ENCODE results near the gene GABRD. TPM values are rescaled to one million over a fixed set of nuclear protein-coding genes. Genes with fewer than 3 reads are reported as not detected.

GABRD gene
- total RNA-seq, 2 donors from 2014 or later = not detected

- no peak overlapping the region for H3K27ac ChIP-seq
- DNase-seq (ENCODE audit: low spot score) = no peak
- no peaks in the 10 kb centered on the region for H3K4me1 ChIP-seq
- H3K36me3 ChIP-seq = no peaks in the 10 kb centered on the region
- H3K9me3 ChIP-seq = peaks cover 0 to 17% of the 10 kb centered on the region in 2 donors
- no peak for TF ChIP-seq CTCF (IDR thresholded peaks at IDR 0.05)
- no peaks in the 10 kb centered on the region for H3K27me3 ChIP-seq
- H3K4me3 ChIP-seq = no peak overlapping the region
Observed at GRCh38 chr1:2076826-2077225, 57.7 kb downstream of the GABRD start.

- Histone ChIP-seq H3K4me1 (no peaks in the 10 kb centered on the region), H3K27me3 (no peaks in the 10 kb centered on the region), H3K27ac (no peak overlapping the region), H3K4me3 (no peak overlapping the region), H3K36me3 (no peaks in the 10 kb centered on the region), H3K9me3 (peaks cover 0 to 17% of the 10 kb centered on the region in 2 donors)
- TF ChIP-seq CTCF (IDR thresholded peaks at IDR 0.05) = no peak
- DNase-seq (ENCODE audit: low spot score) = no peak
Observed at GRCh38 chr1:2078170-2078569, 59.0 kb downstream of the GABRD start.

GRCh38 chr1:2079396-2080085 is 60.4 kb downstream of the GABRD start:
- no peaks in the 10 kb centered on the region for H3K4me1 ChIP-seq
- no peak for DNase-seq (ENCODE audit: low spot score)
- H3K27ac ChIP-seq = no peak overlapping the region
- TF ChIP-seq CTCF (IDR thresholded peaks at IDR 0.05) = no peak
- H3K27me3 ChIP-seq = no peaks in the 10 kb centered on the region
- H3K36me3 ChIP-seq = no peaks in the 10 kb centered on the region
- H3K4me3 ChIP-seq = no peak overlapping the region
- H3K9me3 ChIP-seq = peaks cover 0 to 17% of the 10 kb centered on the region in 2 donors

- Histone ChIP-seq H3K27me3 (no peaks in the 10 kb centered on the region), H3K27ac (no peak overlapping the region), H3K4me1 (no peaks in the 10 kb centered on the region), H3K9me3 (peaks cover 0 to 17% of the 10 kb centered on the region in 2 donors), H3K36me3 (no peaks in the 10 kb centered on the region), H3K4me3 (no peak overlapping the region)
- no peak for DNase-seq (ENCODE audit: low spot score)
- no peak for TF ChIP-seq CTCF (IDR thresholded peaks at IDR 0.05)
Observed at GRCh38 chr1:2080140-2080539, 61.0 kb downstream of the GABRD start.

Other genes with a start within 250 kb of the GABRD start
- 10 to 100 TPM; 26.5 to 51.5 TPM for gene NADK, start 240.9 kb upstream of the GABRD start, total RNA-seq
- gene GNB1, start 128.3 kb upstream of the GABRD start, total RNA-seq = 10 to 100 TPM; 69.9 to 91.6 TPM
- gene CALML6, start 104.1 kb upstream of the GABRD start, total RNA-seq = not detected
- 1 to 10 TPM in 1 of 2 donors, under 1 TPM in 1; 0.51 to 1.8 TPM for gene TMEM52, start 100.1 kb upstream of the GABRD start, total RNA-seq
- gene CFAP74, start 15.6 kb upstream of the GABRD start, total RNA-seq = not detected
- gene PRKCZ, start 31.1 kb downstream of the GABRD start, total RNA-seq = 10 to 100 TPM; 15.3 to 16.4 TPM
- 10 to 100 TPM; 18.5 to 24.3 TPM for gene FAAP20, start 175.4 kb downstream of the GABRD start, total RNA-seq
- 10 to 100 TPM; 36.7 to 57.2 TPM for gene SKI, start 209.0 kb downstream of the GABRD start, total RNA-seq